CD4-positive, alpha-beta T cell (primary cell): ENCODE results near the gene FAM107B. TPM values are rescaled to one million over a fixed set of nuclear protein-coding genes. Genes with fewer than 3 reads are reported as not detected.

Source experiments
- ATAC-seq: fragments of 200-7000 bp; cut with Tn5 transposase; one replicate; pipeline ENCODE4 v1.10.0; 2022; ENCODE audit warnings: mild to moderate bottlenecking; ENCODE audit not compliant: poor library complexity
- CTCF ChIA-PET: fragments of 350-600 bp; sonication (Branson Sonifier 250); formaldehyde crosslinking; loops from one replicate; lab custom pipeline; 2021; ENCODE audit warnings: antibody characterized with exemption, inconsistent platforms; lab: Charles Lee
- POLR2A ChIA-PET: fragments of 350-600 bp; sonication (Branson Sonifier 250); formaldehyde crosslinking; loops from one replicate; lab custom pipeline; 2021; ENCODE audit warnings: antibody characterized with exemption, inconsistent platforms; lab: Charles Lee
- DNase-seq, 14 experiments: peaks; one replicate each; pipeline ENCODE4 v3.0.0-alpha.2; 2013 to 2020; ENCODE audit warnings: mixed read lengths in 2 of 14
- H3K27ac ChIP-seq, 2 donors: one replicate each; pipeline versions ENCODE4 v1.5.1 to v1.7.0; 2013; ENCODE audit warnings: low read length in 2 of 2, low read depth in 1 of 2, mild to moderate bottlenecking in 1 of 2
- H3K27me3 ChIP-seq, 2 experiments: 1 replicate in 1 of 2; 2 replicates in 1 of 2; pipeline versions ENCODE4 v1.6.1 to v1.7.0; 2013; ENCODE audit warnings: low read length in 2 of 2, control low read depth in 1 of 2, mild to moderate bottlenecking in 1 of 2, moderate library complexity in 1 of 2; ENCODE audit not compliant: insufficient read depth in 2 of 2, control insufficient read depth in 1 of 2
- H3K36me3 ChIP-seq: one replicate; pipeline ENCODE4 v1.6.1; 2013; ENCODE audit warnings: low read length, control low read depth; ENCODE audit not compliant: insufficient read depth
- H3K4me1 ChIP-seq: one replicate; pipeline ENCODE4 v1.6.1; 2013; ENCODE audit warnings: low read length, control low read depth; ENCODE audit not compliant: insufficient read depth
- H3K4me3 ChIP-seq: one replicate; pipeline ENCODE4 v1.5.1; 2013; ENCODE audit warnings: mild to moderate bottlenecking, low read length, moderate library complexity
- H3K9me3 ChIP-seq, 2 experiments: 1 replicate in 1 of 2; 2 replicates in 1 of 2; pipeline versions ENCODE4 v1.6.1 to v1.7.0; 2013; ENCODE audit warnings: low read length in 2 of 2, mild to moderate bottlenecking in 2 of 2, control low read depth in 1 of 2, moderate library complexity in 1 of 2; ENCODE audit not compliant: control insufficient read depth in 1 of 2, insufficient read depth in 1 of 2
- H3K27ac Mint-ChIP-seq: one replicate; pipeline ENCODE4 v1.8.0; 2020; ENCODE audit warnings: mixed read lengths
- H3K27me3 Mint-ChIP-seq: one replicate; pipeline ENCODE4 v1.8.0; 2021; ENCODE audit warnings: mixed read lengths
- H3K36me3 Mint-ChIP-seq: one replicate; pipeline ENCODE4 v1.8.0; 2021; ENCODE audit warnings: low read depth, mixed read lengths
- H3K4me1 Mint-ChIP-seq: one replicate; pipeline ENCODE4 v1.8.0; 2021; ENCODE audit warnings: low read depth, mixed read lengths
- H3K4me3 Mint-ChIP-seq: one replicate; pipeline ENCODE4 v1.8.0; 2020; ENCODE audit warnings: mild to moderate bottlenecking, mixed read lengths
- H3K9me3 Mint-ChIP-seq: one replicate; pipeline ENCODE4 v1.8.0; 2020; ENCODE audit warnings: mixed read lengths
- intact Hi-C, 2 experiments: fragments of 100-400 bp; cut with DNase I in 1 of 2; cut with micrococcal nuclease in 1 of 2; formaldehyde crosslinking; loops; one replicate each; pipeline versions ENCODE4 v1.15.1 to v1.9.0; 2023 to 2025; cut with DNase I, micrococcal nuclease
- total RNA-seq, 174 experiments: library from RNA in 2 of 174; stranded (reverse) in 2 of 174; gene quantifications; one replicate each; pipeline ENCODE4 v1.2.3 and lab custom pipeline; 2021 to 2026
- TF ChIP-seq, protein P1 (sequence below): fragments of 200-600 bp; IDR thresholded peaks from one replicate; pipeline ENCODE4 v1.8.0; 2022; ENCODE audit warnings: antibody characterized with exemption, mild to moderate bottlenecking

FAM107B gene
- total RNA-seq, 2 experiments from 2014 or later, result 261 to 262 TPM

DNA sequence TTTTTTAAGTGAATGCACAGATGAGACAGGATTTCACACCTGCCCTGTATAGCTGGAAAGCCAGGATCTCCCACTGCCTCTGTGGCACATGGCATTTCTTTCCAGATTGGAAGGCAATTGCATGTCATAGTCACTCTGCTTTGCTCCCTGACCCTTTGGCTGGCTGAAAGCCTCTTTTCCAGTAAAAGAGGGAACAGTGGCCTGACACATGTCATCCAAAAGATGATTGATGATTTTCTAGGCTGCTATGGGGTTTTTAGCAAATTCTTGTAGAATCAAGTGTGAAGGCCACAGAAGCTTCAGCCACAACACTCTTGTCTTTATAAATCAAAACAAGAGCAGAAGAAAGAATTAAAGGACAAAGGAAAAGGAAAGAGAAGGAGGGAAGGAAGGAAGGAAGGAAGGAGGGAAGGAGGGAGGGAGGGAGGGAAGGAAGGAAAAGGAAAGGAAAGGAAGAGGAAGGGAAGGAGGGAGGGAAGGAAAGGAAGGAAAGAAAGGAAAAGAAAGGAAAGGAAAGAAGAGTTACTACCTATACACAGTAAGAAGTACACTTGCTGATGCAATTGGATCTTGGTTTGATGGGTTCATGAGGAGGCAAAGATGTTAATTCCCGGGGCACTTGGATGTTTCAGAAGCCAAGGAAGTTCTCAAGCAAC, 285.0 kb downstream of the FAM107B start:
- H3K9me3 Mint-ChIP-seq, result no peaks in the 10 kb centered on the region
- Histone ChIP-seq H3K9me3 (no peaks in the 10 kb centered on the region), H3K4me1 (no peaks in the 10 kb centered on the region), H3K27me3 (peaks cover 5 to 7% of the 10 kb centered on the region in 2 experiments), H3K36me3 (no peaks in the 10 kb centered on the region), H3K27ac (no peak overlapping the region), H3K4me3 (no peak overlapping the region)
- H3K36me3 Mint-ChIP-seq, result no peaks in the 10 kb centered on the region
- H3K27me3 Mint-ChIP-seq, result peaks cover 33% of the 10 kb centered on the region
- no peaks in the 10 kb centered on the region for H3K4me1 Mint-ChIP-seq
- intact Hi-C loops, result loop anchor here in 1 of 2 experiments (10.0 kb wide), 1 partner anchor 615 kb away; no protein-coding TSS in a partner anchor
- H3K4me3 Mint-ChIP-seq, result no peak overlapping the region
- POLR2A ChIA-PET, result no interaction called here
- TF ChIP-seq, protein P1, sequence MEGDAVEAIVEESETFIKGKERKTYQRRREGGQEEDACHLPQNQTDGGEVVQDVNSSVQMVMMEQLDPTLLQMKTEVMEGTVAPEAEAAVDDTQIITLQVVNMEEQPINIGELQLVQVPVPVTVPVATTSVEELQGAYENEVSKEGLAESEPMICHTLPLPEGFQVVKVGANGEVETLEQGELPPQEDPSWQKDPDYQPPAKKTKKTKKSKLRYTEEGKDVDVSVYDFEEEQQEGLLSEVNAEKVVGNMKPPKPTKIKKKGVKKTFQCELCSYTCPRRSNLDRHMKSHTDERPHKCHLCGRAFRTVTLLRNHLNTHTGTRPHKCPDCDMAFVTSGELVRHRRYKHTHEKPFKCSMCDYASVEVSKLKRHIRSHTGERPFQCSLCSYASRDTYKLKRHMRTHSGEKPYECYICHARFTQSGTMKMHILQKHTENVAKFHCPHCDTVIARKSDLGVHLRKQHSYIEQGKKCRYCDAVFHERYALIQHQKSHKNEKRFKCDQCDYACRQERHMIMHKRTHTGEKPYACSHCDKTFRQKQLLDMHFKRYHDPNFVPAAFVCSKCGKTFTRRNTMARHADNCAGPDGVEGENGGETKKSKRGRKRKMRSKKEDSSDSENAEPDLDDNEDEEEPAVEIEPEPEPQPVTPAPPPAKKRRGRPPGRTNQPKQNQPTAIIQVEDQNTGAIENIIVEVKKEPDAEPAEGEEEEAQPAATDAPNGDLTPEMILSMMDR, result no peak
- H3K27ac Mint-ChIP-seq, result no peak overlapping the region
- ATAC-seq (no peak), DNase-seq (no peak)
- CTCF ChIA-PET, result no interaction called here

DNA sequence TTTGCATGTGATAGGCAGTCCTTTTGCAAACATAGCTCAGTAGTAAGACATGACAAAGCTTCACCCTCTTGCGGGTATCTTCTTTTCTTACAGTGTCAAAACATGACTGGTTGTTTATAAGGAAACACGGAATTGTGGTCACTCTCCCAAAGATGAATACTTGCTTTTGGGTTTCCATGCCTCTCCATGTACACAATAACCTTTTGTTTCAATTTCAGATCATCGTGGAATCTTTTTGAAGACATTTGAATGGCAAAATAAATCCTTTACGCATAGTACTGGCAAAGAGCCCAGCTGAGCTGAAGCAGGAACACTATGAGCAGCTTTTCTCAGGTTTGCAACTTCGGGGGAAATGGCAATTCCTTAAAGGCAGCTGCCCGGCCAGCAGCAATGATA, 287.2 kb downstream of the FAM107B start:
- Mint-ChIP-seq H3K27ac (no peak overlapping the region), H3K9me3 (no peaks in the 10 kb centered on the region), H3K4me3 (no peak overlapping the region), H3K36me3 (no peaks in the 10 kb centered on the region), H3K4me1 (no peaks in the 10 kb centered on the region), H3K27me3 (peaks cover 47% of the 10 kb centered on the region)
- no peak overlapping the region for H3K27ac ChIP-seq
- H3K27me3 ChIP-seq, result peaks cover 7 to 13% of the 10 kb centered on the region in 2 experiments
- DNase-seq (no peak), ATAC-seq (no peak)
- no peaks in the 10 kb centered on the region for H3K4me1 ChIP-seq
- intact Hi-C loops, result loop anchor here in 1 of 2 experiments (2.0 kb wide), 1 partner anchor 21 kb away; no protein-coding TSS in a partner anchor
- ChIA-PET POLR2A (no interaction called here), CTCF (no interaction called here)
- H3K36me3 ChIP-seq, result no peaks in the 10 kb centered on the region
- TF ChIP-seq, protein P1, result no peak
- no peaks in the 10 kb centered on the region for H3K9me3 ChIP-seq
- H3K4me3 ChIP-seq, result no peak overlapping the region

DNA sequence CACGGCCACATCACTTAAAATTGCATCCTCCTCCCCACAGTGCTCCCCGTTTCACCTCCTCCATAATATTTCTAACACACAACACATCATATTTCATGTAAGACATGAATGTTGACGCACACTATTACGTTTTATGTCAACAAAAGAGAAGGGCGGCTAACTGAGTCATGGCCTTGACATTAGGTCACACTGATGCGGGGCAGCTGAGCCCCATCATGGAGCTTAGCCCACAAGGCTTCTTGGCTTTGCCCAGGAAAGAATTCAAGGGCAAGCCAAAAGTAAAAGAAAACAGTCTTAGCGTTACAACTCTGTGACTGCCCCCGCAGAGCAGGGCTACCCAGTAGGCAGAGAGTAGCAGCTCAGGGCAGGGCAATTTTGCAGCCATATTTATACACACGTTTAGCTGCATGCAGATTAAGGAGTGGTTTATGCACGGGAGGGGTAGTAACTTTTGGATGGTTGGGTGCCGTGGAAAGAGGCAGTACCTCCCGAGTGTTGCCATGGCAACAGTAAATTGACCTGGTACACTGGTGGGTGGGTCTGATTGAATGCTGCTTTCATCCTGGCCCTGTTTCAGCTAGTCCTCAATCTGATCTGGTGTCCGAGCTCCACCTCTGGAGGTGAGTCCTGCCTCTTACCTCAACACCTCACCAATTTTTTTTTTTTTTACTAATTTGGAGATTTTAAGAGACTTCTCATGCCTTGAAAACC, 287.8 kb downstream of the FAM107B start:
- no peak overlapping the region for H3K4me3 Mint-ChIP-seq
- peaks cover 47% of the 10 kb centered on the region for H3K27me3 Mint-ChIP-seq
- Histone ChIP-seq H3K27me3 (peaks cover 7 to 13% of the 10 kb centered on the region in 2 experiments), H3K4me1 (no peaks in the 10 kb centered on the region), H3K9me3 (no peaks in the 10 kb centered on the region), H3K36me3 (no peaks in the 10 kb centered on the region), H3K27ac (no peak overlapping the region), H3K4me3 (no peak overlapping the region)
- H3K36me3 Mint-ChIP-seq, result no peaks in the 10 kb centered on the region
- TF ChIP-seq, protein P1, result no peak
- ChIA-PET CTCF (no interaction called here), POLR2A (no interaction called here)
- H3K4me1 Mint-ChIP-seq, result no peaks in the 10 kb centered on the region
- intact Hi-C loops, result loop anchor here in 1 of 2 experiments (2.0 kb wide), 1 partner anchor 20 kb away; no protein-coding TSS in a partner anchor
- DNase-seq, result no peak
- no peaks in the 10 kb centered on the region for H3K9me3 Mint-ChIP-seq
- ATAC-seq, result no peak
- H3K27ac Mint-ChIP-seq, result no peak overlapping the region
